HG03066 (cell line): ENCODE results near the gene PITPNB.

Source experiments
- ATAC-seq: cut with Tn5 transposase; IDR thresholded peaks from one replicate; pipeline ENCODE4 v1.9.1; 2021; ENCODE audit warnings: low read depth; ENCODE audit not compliant: unreplicated experiment

Gene PITPNB

GRCh38 chr22:27881421-27881820 is 37.6 kb downstream of the PITPNB start:
- ATAC-seq = no peak

- no peak for ATAC-seq
These were observed 38.2 kb downstream of the PITPNB start for GRCh38 chr22:27880778-27881394.

GRCh38 chr22:27879923-27880322 is 39.1 kb downstream of the PITPNB start:
- ATAC-seq = no peak

- ATAC-seq = no peak
These were observed 40.5 kb downstream of the PITPNB start for GRCh38 chr22:27878541-27878940.

- ATAC-seq = no peak
These were observed 41.6 kb downstream of the PITPNB start for GRCh38 chr22:27877501-27877900.

- no peak for ATAC-seq
These were observed 42.4 kb downstream of the PITPNB start for GRCh38 chr22:27876684-27877083.

- no peak for ATAC-seq
These were observed 43.1 kb downstream of the PITPNB start for GRCh38 chr22:27875951-27876350.

- ATAC-seq = no peak
These were observed 44.3 kb downstream of the PITPNB start for GRCh38 chr22:27874764-27875163.

- no peak for ATAC-seq
These were observed 44.9 kb downstream of the PITPNB start for GRCh38 chr22:27874185-27874584.

GRCh38 chr22:27873472-27873871 is 45.6 kb downstream of the PITPNB start:
- ATAC-seq = no peak

GRCh38 chr22:27872488-27872887 is 46.6 kb downstream of the PITPNB start:
- ATAC-seq = no peak

GRCh38 chr22:27871306-27872014 is 47.6 kb downstream of the PITPNB start:
- no peak for ATAC-seq

- no peak for ATAC-seq
These were observed 48.5 kb downstream of the PITPNB start for GRCh38 chr22:27870234-27871191.

- no peak for ATAC-seq
These were observed 50.2 kb downstream of the PITPNB start for GRCh38 chr22:27868732-27869282.

- no peak for ATAC-seq
These were observed 50.9 kb downstream of the PITPNB start for GRCh38 chr22:27867953-27868731.

- no peak for ATAC-seq
These were observed 51.7 kb downstream of the PITPNB start for GRCh38 chr22:27867085-27867952.

GRCh38 chr22:27866135-27867084 is 52.6 kb downstream of the PITPNB start:
- no peak for ATAC-seq

GRCh38 chr22:27865496-27865895 is 53.6 kb downstream of the PITPNB start:
- ATAC-seq = no peak
